Astrocyte (in vitro differentiated cells and primary cell): ENCODE measurements around the gene KCNN2.

Experiments
- CTCF ChIP-seq: IDR thresholded peaks from 2 replicates; pipeline ENCODE4 v1.5.1; 2011; ENCODE audit warnings: low read depth, mild to moderate bottlenecking, inconsistent platforms, low read length, moderate library complexity; ENCODE audit not compliant: insufficient read depth
- EZH2 ChIP-seq: IDR thresholded peaks from 2 replicates; pipeline ENCODE4 v1.6.1; 2012; ENCODE audit warnings: mild to moderate bottlenecking, low read length, inconsistent platforms; ENCODE audit not compliant: insufficient read depth

GRCh38 chr5:114408847-114409246, 47.0 kb downstream of the KCNN2 start:
- TF ChIP-seq EZH2 (no peak), CTCF (no peak)
